ENCODE measurements around the gene TPRKB.
A peak's percentile ranks its signal among the peaks of the same experiment; 100 is the strongest.
"Not testable (repeated sequence)": the region's sequence is repeated elsewhere in the genome, so short reads cannot be mapped to it uniquely, and the experiment has no call there.

TPRKB gene

DNA sequence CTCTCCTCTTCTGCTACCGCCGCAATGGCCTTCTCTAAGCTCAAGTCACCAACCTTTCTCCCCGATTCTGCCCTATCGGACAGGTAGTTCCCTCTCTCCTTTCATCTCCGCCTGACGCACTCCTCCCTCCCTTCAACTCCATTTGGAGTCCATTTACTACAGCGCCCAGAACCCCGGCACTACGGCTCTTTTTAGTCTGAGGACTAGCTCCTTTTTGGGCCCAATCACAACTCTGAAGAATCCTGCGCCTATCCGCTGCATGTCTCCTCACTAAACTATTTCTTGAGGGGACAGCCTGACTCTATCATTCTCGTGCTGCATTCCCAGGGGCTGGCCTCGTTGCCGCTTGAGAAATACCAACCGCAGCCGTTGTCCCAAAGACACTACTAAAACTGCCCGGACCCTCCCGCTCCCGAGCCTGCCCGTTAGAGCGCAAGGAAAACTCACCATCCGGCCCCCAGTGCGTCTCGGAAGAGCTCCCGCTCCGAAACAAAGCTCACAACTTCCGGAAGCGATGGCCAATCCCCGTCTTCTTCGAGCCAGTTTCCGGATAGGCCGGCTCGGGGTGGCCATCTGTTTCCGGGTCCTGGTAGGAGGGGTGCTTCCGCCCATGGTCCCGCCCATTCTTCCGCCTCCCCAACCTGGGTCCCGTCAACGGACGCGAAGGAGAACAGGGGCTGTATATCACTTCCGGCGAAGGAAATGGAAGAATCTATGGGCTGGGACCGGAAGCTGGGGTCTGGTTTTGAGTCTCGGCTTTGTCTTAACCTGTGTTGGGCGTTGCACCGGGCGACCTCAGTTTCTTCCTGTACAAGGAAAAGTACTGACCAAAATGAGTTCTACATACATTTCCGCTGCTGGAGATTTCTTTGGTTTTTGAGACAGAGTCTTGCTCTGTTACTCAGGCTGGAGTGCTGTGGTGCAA, at the start of gene TPRKB:
Gene TPRKB, minus strand, starts transcription at position 491 of the 925 bp plus-strand sequence. CDS start 2,776 bp downstream, outside the sequence.
- DNase-seq (ENCODE audit: low spot score): peak; percentile 97
- Histone ChIP-seq H3K4me3 (peak within 1 kb of the TSS; percentile 89), H3K27ac (peak within 1 kb of the TSS; percentile 43 to 82)
- TF ChIP-seq CTCF (IDR thresholded peaks at IDR 0.05): no peak

DNA sequence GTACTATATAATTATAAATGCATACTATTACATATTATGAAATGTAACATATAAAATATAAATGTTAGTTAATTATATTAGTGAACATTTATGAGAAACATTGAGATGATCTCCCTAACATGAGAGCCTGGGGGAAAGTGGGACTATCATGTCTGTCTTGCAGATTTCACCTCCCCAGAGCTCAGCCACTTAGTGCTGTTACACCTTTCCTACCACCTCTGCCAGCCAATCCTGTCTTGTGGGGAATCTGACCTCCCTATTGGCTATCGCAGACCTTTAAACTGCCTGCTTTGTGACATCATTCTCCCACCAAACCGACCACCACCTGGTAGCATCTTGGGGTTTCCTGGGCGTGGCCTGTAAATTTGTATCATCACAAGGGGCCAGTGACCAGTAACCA, 46.7 kb upstream of the TPRKB start, which contains the start of gene C2orf78:
Gene C2orf78, plus strand, starts transcription at position 301 of the 400 bp plus-strand sequence. CDS start 127 bp downstream, outside the sequence.
- H3K27ac ChIP-seq; H3K4me3 ChIP-seq; DNase-seq (ENCODE audit: low spot score): not testable (repeated sequence)

GRCh38 chr2:73783402-73783801, 46.3 kb upstream of the TPRKB start:
- H3K4me3 ChIP-seq; DNase-seq (ENCODE audit: low spot score); H3K27ac ChIP-seq: not testable (repeated sequence)

DNA sequence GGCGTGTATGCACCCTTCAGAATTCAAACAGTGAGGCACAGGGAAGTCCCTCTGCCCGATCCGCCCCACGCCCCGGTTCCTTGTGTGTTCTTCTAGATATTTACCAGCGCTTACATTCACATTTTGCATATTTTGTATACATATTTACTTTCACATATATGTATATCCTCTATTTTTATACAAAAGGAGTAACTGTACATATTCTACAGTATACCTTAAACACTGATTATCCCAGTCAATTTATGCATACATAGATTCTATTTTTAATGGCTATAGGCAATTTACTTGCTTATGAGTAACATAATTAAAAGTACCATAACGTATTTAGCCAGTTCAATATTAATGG, 43.1 kb upstream of the TPRKB start:
- peak overlapping the region; percentile 89 to 94 for H3K27ac ChIP-seq

DNA sequence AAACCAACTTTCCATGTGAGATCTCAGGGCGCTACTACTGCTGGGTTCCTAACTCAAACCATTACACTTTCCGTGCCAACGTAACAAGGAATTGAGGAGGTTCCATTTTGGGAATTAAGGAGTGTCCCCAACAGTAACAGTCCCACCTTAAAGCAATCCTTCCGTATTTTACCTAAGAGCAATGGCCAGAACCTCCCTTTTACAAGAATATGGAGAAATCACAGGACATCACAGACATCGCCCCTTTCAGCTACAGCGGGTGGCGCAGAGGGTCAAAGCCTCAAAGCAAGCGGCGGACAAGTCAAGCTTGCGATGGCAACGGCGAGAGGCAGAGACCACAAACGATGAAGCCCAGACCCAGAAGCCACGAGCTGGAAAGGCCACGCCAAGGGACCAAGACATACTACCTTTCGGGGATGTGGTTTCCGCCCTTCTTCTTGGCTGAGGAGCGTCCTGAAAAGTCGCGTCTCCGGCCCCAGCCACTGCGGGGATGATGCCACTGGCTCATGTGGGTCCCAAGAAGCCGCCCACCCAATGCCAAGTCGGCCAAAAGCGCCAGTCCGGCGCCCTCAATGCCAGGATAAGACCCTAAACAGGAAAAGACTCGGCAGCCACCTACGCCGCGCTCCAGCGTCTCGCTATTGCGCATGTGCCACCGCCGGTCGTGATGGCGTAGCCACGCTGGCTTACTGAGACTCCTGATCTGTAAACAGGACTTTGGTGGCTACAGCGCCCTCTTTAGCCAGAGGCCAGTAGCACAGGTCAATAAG, 42.5 kb upstream of the TPRKB start, which contains the start of gene DUSP11:
Gene DUSP11, minus strand, starts transcription at position 637 of the 770 bp plus-strand sequence. Its CDS starts 129 bp downstream, at position 508.
- peak within 1 kb of the TSS; percentile 89 to 94 for H3K27ac ChIP-seq
- peak; percentile 94 for DNase-seq (ENCODE audit: low spot score)
- peak within 1 kb of the TSS; percentile 85 for H3K4me3 ChIP-seq
- peak; percentile 94 for TF ChIP-seq CTCF (IDR thresholded peaks at IDR 0.05)

More for the DNA sequence above, 43.1 kb upstream of the TPRKB start:
- peak overlapping the region; percentile 85 for H3K4me3 ChIP-seq
- no peak for DNase-seq (ENCODE audit: low spot score)
- TF ChIP-seq CTCF (IDR thresholded peaks at IDR 0.05): peak; percentile 10

DNA sequence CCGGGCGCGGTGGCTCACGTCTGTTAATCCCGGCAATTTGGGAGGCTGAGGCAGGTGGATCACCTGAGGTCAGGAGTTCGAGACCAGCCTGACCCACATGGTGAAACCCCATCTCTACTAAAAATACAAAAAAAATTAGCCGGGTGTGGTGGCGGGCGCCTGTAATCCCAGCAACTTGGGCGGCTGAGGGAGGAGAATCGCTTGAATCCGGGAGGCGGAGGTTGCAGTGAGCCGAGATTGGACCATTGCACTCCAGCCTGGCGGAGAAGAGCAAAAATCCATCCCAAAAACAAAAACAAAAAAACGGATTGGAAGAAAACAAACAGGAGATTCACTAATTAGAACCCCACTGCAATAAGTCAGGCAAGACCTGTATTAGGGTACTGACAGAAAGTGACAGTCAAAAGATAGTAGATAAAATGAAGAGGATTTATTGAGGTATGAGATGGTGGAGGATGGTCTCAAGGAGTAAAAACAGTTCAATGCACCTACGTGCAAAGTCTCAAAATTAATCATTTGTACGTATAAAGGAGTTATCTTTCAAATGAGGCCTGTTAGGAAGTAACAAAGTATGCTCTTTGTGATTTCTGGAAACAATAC, 41.8 kb upstream of the TPRKB start:
- not testable (repeated sequence) for DNase-seq (ENCODE audit: low spot score)
- Histone ChIP-seq H3K27ac (peak overlapping the region; percentile 89 to 94), H3K4me3 (peak overlapping the region; percentile 85)

DNA sequence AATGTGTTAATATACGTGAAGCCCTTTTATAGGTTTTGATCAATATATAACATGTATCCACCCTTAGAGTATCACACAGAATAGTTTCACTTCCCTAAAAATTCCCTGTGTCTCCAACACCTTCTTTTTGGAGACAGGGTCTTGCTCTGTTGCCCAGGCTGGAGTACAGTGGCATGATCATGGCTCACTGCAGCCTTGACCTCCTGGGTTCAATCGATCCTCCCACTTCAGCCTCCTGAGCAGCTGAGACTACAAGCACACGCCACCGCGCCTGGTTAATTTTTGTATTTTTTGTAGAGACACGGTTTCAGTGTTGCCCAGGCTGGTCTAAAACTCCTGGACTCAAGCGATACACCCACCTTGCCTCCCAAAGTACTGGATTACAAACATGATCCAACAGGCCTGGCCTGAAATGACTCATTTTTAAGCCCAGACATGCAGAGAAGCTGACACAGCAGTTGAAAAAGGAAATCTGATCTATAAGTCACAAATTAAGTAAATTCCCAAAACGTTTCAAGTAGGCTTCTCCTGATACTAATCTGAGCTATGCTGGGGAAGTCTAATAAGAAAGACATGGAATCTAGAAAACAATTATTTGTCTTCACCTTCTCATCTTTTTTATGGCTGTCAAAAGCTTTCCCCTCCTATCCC, 39.8 kb upstream of the TPRKB start:
- DNase-seq (ENCODE audit: low spot score): no peak
- Histone ChIP-seq H3K27ac (no peak overlapping the region), H3K4me3 (no peak overlapping the region)
- no peak for TF ChIP-seq CTCF (IDR thresholded peaks at IDR 0.05)

DNA sequence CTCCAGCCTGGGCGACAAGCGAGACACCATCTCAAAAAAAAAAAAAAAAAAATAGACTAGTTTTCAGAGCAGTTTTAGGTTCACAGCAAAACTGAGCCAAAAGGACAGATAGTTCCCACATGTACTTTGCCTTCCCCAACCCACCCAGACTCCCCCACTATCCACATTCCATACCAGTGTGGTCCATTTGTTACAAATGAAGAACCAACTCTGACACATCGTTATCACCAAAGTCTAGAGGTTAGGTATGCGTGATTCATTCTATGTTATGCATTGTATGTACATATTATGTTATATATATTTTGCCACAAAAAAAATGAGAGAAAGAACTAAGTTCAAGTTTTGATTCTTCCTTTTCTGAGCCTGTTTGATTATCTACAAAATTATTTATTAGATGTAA, 39.2 kb upstream of the TPRKB start:
- no peak for DNase-seq (ENCODE audit: low spot score)
- no peak overlapping the region for H3K27ac ChIP-seq
- no peak overlapping the region for H3K4me3 ChIP-seq
- TF ChIP-seq CTCF (IDR thresholded peaks at IDR 0.05): no peak
